K562 (cell line): ENCODE results near the gene PRR15. TPM values are rescaled to one million over a fixed set of nuclear protein-coding genes. Genes with fewer than 3 reads are reported as not detected.

ENCODE experiments used
- ATAC-seq: fragments of 200-7000 bp; cut with Tn5 transposase; 3 replicates; pipeline ENCODE4 v1.9.1; 2020; ENCODE audit warnings: moderate library complexity
- BruUV-seq: library from RNA; stranded (reverse); fragments of 400-500 nt; replicated peaks from 2 replicates; lab custom pipeline; 2021; lab: Mats Ljungman, UMichigan
- CTCF ChIA-PET: fragments of 300-600 bp; formaldehyde crosslinking; extraction: SDS; loops from one replicate; lab custom pipeline; 2021; ENCODE audit warnings: low intra/inter-chr PET ratio; lab: Yijun Ruan, JAX
- POLR2A ChIA-PET: fragments of 300-600, 350-650 bp; sonication (Branson Sonifier 250); formaldehyde crosslinking; extraction: SDS; loops from one replicate; lab custom pipeline; 2021; ENCODE audit warnings: antibody characterized with exemption, inconsistent platforms; lab: Yijun Ruan, JAX
- DNase-seq, 4 experiments: peaks; one replicate each; pipeline versions ENCODE4 v3.0.0 to v3.0.0-alpha.2; 2011 to 2018; ENCODE audit warnings: low spot score in 3 of 4, mixed read lengths in 3 of 4; ENCODE audit errors: extremely low read depth in 1 of 4
- FAIRE-seq: peaks from 2 replicates; lab custom pipeline; 2011; peaks lifted over from hg19 to GRCh38; lab: Jason Lieb, UNC
- H2AFZ ChIP-seq: 2 replicates; pipeline ENCODE4 v1.6.0; 2011; ENCODE audit warnings: low read depth, low read length, control low read depth, inconsistent platforms
- H3K27ac ChIP-seq: fragments of 200-600 bp; 3 replicates; pipeline ENCODE4 v1.8.0; 2011; ENCODE audit warnings: low read depth, mild to moderate bottlenecking, control low read depth, inconsistent platforms, low read length, moderate library complexity, mixed read lengths; ENCODE audit errors: extremely low read depth
- H3K27me3 ChIP-seq, 2 experiments: fragments of 300-600 bp in 1 of 2; 2 replicates in 1 of 2; 3 replicates in 1 of 2; pipeline versions ENCODE4 v1.6.0 to v1.8.0; 2011; ENCODE audit warnings: inconsistent platforms in 2 of 2, low read length in 2 of 2, mild to moderate bottlenecking in 1 of 2, mixed read lengths in 1 of 2, moderate library complexity in 1 of 2; ENCODE audit not compliant: control insufficient read depth in 2 of 2, insufficient read depth in 2 of 2
- H3K36me3 ChIP-seq: fragments of 300-600 bp; 3 replicates; pipeline ENCODE4 v1.8.0; 2011; ENCODE audit warnings: mild to moderate bottlenecking, low read length, inconsistent platforms; ENCODE audit not compliant: control insufficient read depth, insufficient read depth
- H3K4me1 ChIP-seq, 2 experiments: fragments of 200-600 bp in 1 of 2; replicated peaks in 1 of 2; 2 replicates in 1 of 2; 3 replicates in 1 of 2; pipeline versions ENCODE4 v1.5.1 to v1.8.0; 2011; ENCODE audit warnings: inconsistent platforms in 2 of 2, low read length in 2 of 2, mild to moderate bottlenecking in 1 of 2, mixed read lengths in 1 of 2, moderate library complexity in 1 of 2; ENCODE audit not compliant: control insufficient read depth in 2 of 2, insufficient read depth in 2 of 2
- H3K4me2 ChIP-seq: 2 replicates; pipeline ENCODE4 v1.6.1; 2011; ENCODE audit warnings: low read length, control low read depth, inconsistent platforms, mixed read lengths; ENCODE audit not compliant: insufficient read depth
- H3K4me3 ChIP-seq: fragments of 200-600 bp; sonication (generic), shearing (Covaris generic); 2 replicates; pipeline ENCODE4 v1.5.1; 2016; ENCODE audit warnings: control low read depth, inconsistent platforms
- H3K79me2 ChIP-seq: fragments of 200-600 bp; 3 replicates; pipeline ENCODE4 v1.8.0; 2011; ENCODE audit warnings: low read length, inconsistent platforms; ENCODE audit not compliant: control insufficient read depth, insufficient read depth
- H3K9ac ChIP-seq, 2 experiments: 2 replicates each; pipeline versions ENCODE4 v1.6.0 to v1.6.1; 2011; ENCODE audit warnings: low read depth in 2 of 2, low read length in 2 of 2, control low read depth in 1 of 2, inconsistent platforms in 1 of 2, mild to moderate bottlenecking in 1 of 2, mixed read lengths in 1 of 2; ENCODE audit not compliant: insufficient read depth in 1 of 2
- H3K9me1 ChIP-seq: one replicate; pipeline ENCODE4 v1.6.0; 2011; ENCODE audit warnings: inconsistent platforms, mild to moderate bottlenecking, low read length, moderate library complexity; ENCODE audit not compliant: control insufficient read depth, insufficient read depth
- H3K9me3 ChIP-seq: replicated peaks from 2 replicates; pipeline ENCODE4 v1.5.1; 2011; ENCODE audit warnings: low read depth, low read length, inconsistent platforms; ENCODE audit not compliant: control insufficient read depth, insufficient read depth
- H4K20me1 ChIP-seq: replicated peaks from 2 replicates; pipeline ENCODE4 v1.6.1; 2011; ENCODE audit warnings: low read length, inconsistent platforms, mixed read lengths; ENCODE audit not compliant: control insufficient read depth, insufficient read depth
- BACH1 ChIP-seq: fragments of 200-800 bp; sonication (Bioruptor generic); IDR thresholded peaks from 2 replicates; pipeline ENCODE4 v1.6.1; 2016; ENCODE audit warnings: missing genetic modification characterization, missing compliant biosample characterization
- BHLHE40 ChIP-seq: IDR thresholded peaks from 2 replicates; pipeline ENCODE4 v1.6.1; 2011; ENCODE audit warnings: low read length, improper control_type of control experiment
- CTBP1 ChIP-seq: fragments of 450-650 bp; IDR thresholded peaks from 2 replicates; pipeline ENCODE4 v1.6.1; 2016; ENCODE audit warnings: borderline replicate concordance
- FOSL1 ChIP-seq: fragments of 200-800 bp; sonication (Bioruptor generic); conservative IDR thresholded peaks from 2 replicates; pipeline ENCODE4 v1.6.1; 2016; ENCODE audit warnings: missing genetic modification characterization, missing compliant biosample characterization
- GATAD2A ChIP-seq: fragments of 450-650 bp; IDR thresholded peaks from 2 replicates; pipeline ENCODE4 v1.6.1; 2017
- HOXB6 ChIP-seq: fragments of 250-450 bp; sonication (Bioruptor Pico); IDR thresholded peaks from 2 replicates; pipeline ENCODE4 v1.5.1; 2022; ENCODE audit warnings: mild to moderate bottlenecking, borderline replicate concordance
- JUND ChIP-seq, 2 experiments: IDR thresholded peaks; 2 replicates in 1 of 2; 3 replicates in 1 of 2; pipeline ENCODE4 v1.6.1; 2011; ENCODE audit warnings: borderline replicate concordance in 2 of 2, low read depth in 2 of 2, low read length in 2 of 2, improper control_type of control experiment in 1 of 2, missing biosample characterization in 1 of 2, missing genetic modification characterization in 1 of 2, missing genetic modification reagents in 1 of 2
- MAFF ChIP-seq: IDR thresholded peaks from 2 replicates; pipeline ENCODE4 v1.6.1; 2012; ENCODE audit warnings: low read length, improper control_type of control experiment
- MAFG ChIP-seq: fragments of 450-650 bp; conservative IDR thresholded peaks from 2 replicates; pipeline ENCODE4 v1.6.1; 2016; ENCODE audit warnings: missing genetic modification characterization, missing compliant biosample characterization
- MAFK ChIP-seq: IDR thresholded peaks from 2 replicates; pipeline ENCODE4 v1.6.1; 2011; ENCODE audit warnings: low read length, improper control_type of control experiment
- RCOR1 ChIP-seq, 2 experiments: IDR thresholded peaks; 2 replicates each; pipeline ENCODE4 v1.6.1; 2012; ENCODE audit warnings: low read depth in 2 of 2, low read length in 2 of 2, borderline replicate concordance in 1 of 2, improper control_type of control experiment in 1 of 2
- SAFB ChIP-seq: fragments of 200-400 bp; formaldehyde crosslinking; IDR thresholded peaks from 2 replicates; pipeline ENCODE4 v1.6.1; 2017; ENCODE audit warnings: low read depth, low read length, borderline replicate concordance
- SMARCE1 ChIP-seq: fragments of 450-650 bp; IDR thresholded peaks from 2 replicates; pipeline ENCODE4 v1.7.1; 2016; ENCODE audit warnings: mild to moderate bottlenecking
- SOX6 ChIP-seq: fragments of 450-650 bp; IDR thresholded peaks from 2 replicates; pipeline ENCODE4 v1.6.1; 2014; ENCODE audit warnings: mild to moderate bottlenecking
- TCF3 ChIP-seq: sonication (generic); formaldehyde crosslinking; IDR thresholded peaks from 2 replicates; pipeline ENCODE4 v1.4.0; 2020; ENCODE audit warnings: mild to moderate bottlenecking, missing genetic modification reagents
- ZNF316 ChIP-seq: fragments of 450-650 bp; IDR thresholded peaks from 2 replicates; pipeline ENCODE4 v1.6.1; 2016
- WGBS: fragments of 100-300 bp; shearing (Covaris generic); methylation state at CpG from one replicate; pipeline ENCODE4 v1.1.6; 2016; ENCODE audit warnings: low coverage, mixed read lengths; ENCODE audit not compliant: insufficient coverage; ENCODE audit errors: missing lambda C conversion rate; 5-methylcytosine and 5-hydroxymethylcytosine counted together
- in situ Hi-C: fragments of 300-500 bp; cut with MboI; formaldehyde crosslinking; loops from 4 replicates; pipeline ENCODE4 v1.15.0; 2018; ENCODE audit warnings: inconsistent platforms, mixed read lengths
- intact Hi-C: fragments of 100-400 bp; cut with micrococcal nuclease; formaldehyde crosslinking; loops from 2 replicates; pipeline ENCODE4 v1.14.2; 2022
- polyA plus RNA-seq, 8 experiments: library from polyadenylated mRNA; depleted of rRNA in 4 of 8; stranded (reverse) in 5 of 8; unstranded in 3 of 8; fragments of >200 nt; fragmentation: Nextera tagmentation in 2 of 8; fragmentation: Illumina TruSeq in 1 of 8; extraction: Ambion mirVana in 2 of 8; extraction: Trizol in 1 of 8; gene quantifications; 2 replicates each; pipeline versions ENCODE4 v1.2.1 to v1.2.3, GENCODE V29; 2011 to 2014; ENCODE audit warnings: inconsistent platforms in 1 of 8, missing spikeins in 1 of 8
- total RNA-seq, 7 experiments: library from RNA; depleted of rRNA in 6 of 7; stranded (reverse); fragments of >200 nt in 6 of 7; fragmentation: Illumina TruSeq in 2 of 7; extraction: Trizol in 2 of 7; gene quantifications; 2 replicates each; pipeline versions ENCODE4 v1.2.1 to v1.2.3, GENCODE V29; 2011 to 2021; ENCODE audit warnings: low replicate concordance in 1 of 7
- TF ChIP-seq, protein P1 (sequence below): sonication (generic); IDR thresholded peaks from 2 replicates; pipeline ENCODE4 v1.6.1; 2016
- TF ChIP-seq, protein P2 (sequence below): sonication (generic); formaldehyde crosslinking; IDR thresholded peaks from 2 replicates; pipeline ENCODE4 v1.8.0; 2022; ENCODE audit warnings: missing genetic modification reagents, mild to moderate bottlenecking, moderate library complexity, borderline replicate concordance
- TF ChIP-seq, protein P3 (sequence below): fragments of 150-350 bp; IDR thresholded peaks from 2 replicates; pipeline ENCODE4 v1.6.1; 2014; ENCODE audit warnings: low read depth, mild to moderate bottlenecking, low read length, borderline replicate concordance

Gene PRR15
- total and polyA plus RNA-seq, 9 of the 15 experiments (the other 6 are each of a cell fraction or from before 2014, with no cell fraction given): not detected

DNA sequence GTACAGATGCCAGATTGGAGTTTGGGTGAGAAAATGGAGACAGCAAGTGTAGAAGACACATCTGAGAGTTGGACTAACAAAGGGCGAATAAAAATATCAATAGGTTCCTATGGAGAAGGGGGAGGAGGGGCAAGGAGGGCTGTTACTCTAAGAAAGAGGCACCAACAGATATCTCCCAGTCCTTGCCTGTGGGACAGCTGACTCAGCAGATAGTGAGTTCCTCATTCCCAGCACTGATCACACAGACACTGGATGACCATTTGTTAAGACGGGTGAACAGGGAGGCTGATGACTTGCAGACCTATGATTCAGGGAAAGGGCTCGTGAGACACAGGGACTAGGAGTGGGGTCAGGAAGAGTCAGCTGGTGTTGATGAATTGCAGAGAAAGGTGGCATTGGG is 5.7 kb upstream of the PRR15 start:
- ChIA-PET POLR2A (no interaction called here), CTCF (no interaction called here)
- H4K20me1 ChIP-seq: no peaks in the 10 kb centered on the region
- H3K4me3 ChIP-seq: no peak overlapping the region
- H3K36me3 ChIP-seq: no peaks in the 10 kb centered on the region
- DNase-seq (peak; percentile 16 to 62 (median 36)), FAIRE-seq (peak; percentile 46), ATAC-seq (peak; percentile 84)
- BruUV-seq: no TSS peak
- no peaks in the 10 kb centered on the region for H3K79me2 ChIP-seq
- no peak overlapping the region; the same call in 1 of the 2 replicates for H3K4me2 ChIP-seq
- no peak overlapping the region for H3K9ac ChIP-seq
- H3K9me3 ChIP-seq: no peaks in the 10 kb centered on the region
- in situ Hi-C loops: no loop called here
- H3K27me3 ChIP-seq: peaks cover 2 to 17% of the 10 kb centered on the region in 2 experiments; a peak in 2 of 5 replicates
- no peaks in the 10 kb centered on the region; a peak in 2 of 5 replicates for H3K4me1 ChIP-seq
- H2AFZ ChIP-seq: no peak overlapping the region
- H3K9me1 ChIP-seq: no peaks in the 10 kb centered on the region
- no peak overlapping the region for H3K27ac ChIP-seq
- intact Hi-C loops: no loop called here
- WGBS: 0% methylated on average over 3 of the region's 3 CpGs
- TF ChIP-seq FOSL1 (tag) (peak; percentile 64; the same call in 1 of the 2 replicates), CTBP1 (peak; percentile 54; the same call in 1 of the 2 replicates), SMARCE1 (peak; percentile 42; the same call in 1 of the 2 replicates), SOX6 (peak; percentile 26; the same call in 1 of the 2 replicates), MAFK (peak; percentile 100), ZNF316 (peak; percentile 99), TCF3 (peak; percentile 68), HOXB6 (CRISPR knock-in tag) (no peak), MAFG (peak; percentile 100), BHLHE40 (0 out of 2 replicates have a peak, but pooled peaks have one; percentile 23), SAFB (no peak), BACH1 (tag) (peak; percentile 79), RCOR1 (IDR thresholded peaks at IDR 0.05; ENCODE audit: borderline replicate concordance in 1 of 2, low read depth in 2 of 2, low read length in 2 of 2) (peak in 1 of 2 experiments; percentile 62; a peak in 2 of 4 replicates), GATAD2A (no peak), JUND (IDR thresholded peaks at IDR 0.05; ENCODE audit: borderline replicate concordance, low read depth, low read length) (peak; percentile 46; the same call in 1 of the 2 replicates), JUND (tag; IDR thresholded peaks at IDR 0.05; ENCODE audit: borderline replicate concordance, low read depth, low read length) (peak; percentile 39; the same call in 1 of the 3 replicates), MAFF (peak; percentile 100)
- TF ChIP-seq, protein P1, sequence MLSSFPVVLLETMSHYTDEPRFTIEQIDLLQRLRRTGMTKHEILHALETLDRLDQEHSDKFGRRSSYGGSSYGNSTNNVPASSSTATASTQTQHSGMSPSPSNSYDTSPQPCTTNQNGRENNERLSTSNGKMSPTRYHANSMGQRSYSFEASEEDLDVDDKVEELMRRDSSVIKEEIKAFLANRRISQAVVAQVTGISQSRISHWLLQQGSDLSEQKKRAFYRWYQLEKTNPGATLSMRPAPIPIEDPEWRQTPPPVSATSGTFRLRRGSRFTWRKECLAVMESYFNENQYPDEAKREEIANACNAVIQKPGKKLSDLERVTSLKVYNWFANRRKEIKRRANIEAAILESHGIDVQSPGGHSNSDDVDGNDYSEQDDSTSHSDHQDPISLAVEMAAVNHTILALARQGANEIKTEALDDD: peak; percentile 85
- TF ChIP-seq, protein P2, sequence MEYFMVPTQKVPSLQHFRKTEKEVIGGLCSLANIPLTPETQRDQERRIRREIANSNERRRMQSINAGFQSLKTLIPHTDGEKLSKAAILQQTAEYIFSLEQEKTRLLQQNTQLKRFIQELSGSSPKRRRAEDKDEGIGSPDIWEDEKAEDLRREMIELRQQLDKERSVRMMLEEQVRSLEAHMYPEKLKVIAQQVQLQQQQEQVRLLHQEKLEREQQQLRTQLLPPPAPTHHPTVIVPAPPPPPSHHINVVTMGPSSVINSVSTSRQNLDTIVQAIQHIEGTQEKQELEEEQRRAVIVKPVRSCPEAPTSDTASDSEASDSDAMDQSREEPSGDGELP (CRISPR knock-in tag): 0 out of 2 replicates have a peak, but pooled peaks have one; percentile 29
- TF ChIP-seq, protein P3, sequence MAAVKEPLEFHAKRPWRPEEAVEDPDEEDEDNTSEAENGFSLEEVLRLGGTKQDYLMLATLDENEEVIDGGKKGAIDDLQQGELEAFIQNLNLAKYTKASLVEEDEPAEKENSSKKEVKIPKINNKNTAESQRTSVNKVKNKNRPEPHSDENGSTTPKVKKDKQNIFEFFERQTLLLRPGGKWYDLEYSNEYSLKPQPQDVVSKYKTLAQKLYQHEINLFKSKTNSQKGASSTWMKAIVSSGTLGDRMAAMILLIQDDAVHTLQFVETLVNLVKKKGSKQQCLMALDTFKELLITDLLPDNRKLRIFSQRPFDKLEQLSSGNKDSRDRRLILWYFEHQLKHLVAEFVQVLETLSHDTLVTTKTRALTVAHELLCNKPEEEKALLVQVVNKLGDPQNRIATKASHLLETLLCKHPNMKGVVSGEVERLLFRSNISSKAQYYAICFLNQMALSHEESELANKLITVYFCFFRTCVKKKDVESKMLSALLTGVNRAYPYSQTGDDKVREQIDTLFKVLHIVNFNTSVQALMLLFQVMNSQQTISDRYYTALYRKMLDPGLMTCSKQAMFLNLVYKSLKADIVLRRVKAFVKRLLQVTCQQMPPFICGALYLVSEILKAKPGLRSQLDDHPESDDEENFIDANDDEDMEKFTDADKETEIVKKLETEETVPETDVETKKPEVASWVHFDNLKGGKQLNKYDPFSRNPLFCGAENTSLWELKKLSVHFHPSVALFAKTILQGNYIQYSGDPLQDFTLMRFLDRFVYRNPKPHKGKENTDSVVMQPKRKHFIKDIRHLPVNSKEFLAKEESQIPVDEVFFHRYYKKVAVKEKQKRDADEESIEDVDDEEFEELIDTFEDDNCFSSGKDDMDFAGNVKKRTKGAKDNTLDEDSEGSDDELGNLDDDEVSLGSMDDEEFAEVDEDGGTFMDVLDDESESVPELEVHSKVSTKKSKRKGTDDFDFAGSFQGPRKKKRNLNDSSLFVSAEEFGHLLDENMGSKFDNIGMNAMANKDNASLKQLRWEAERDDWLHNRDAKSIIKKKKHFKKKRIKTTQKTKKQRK: no peak
